DMS153 treated with DMSO at 0.1 percent for 48 hours (cell line): ENCODE results near the gene BST2.
"Not testable (repeated sequence)": the region's sequence is repeated elsewhere in the genome, so short reads cannot be mapped to it uniquely, and the experiment has no call there.

ENCODE experiments used
- DNase-seq: peaks from one replicate; lab custom pipeline; 2025; ENCODE audit not compliant: unreplicated experiment; lab: John Stamatoyannopoulos, UW

BST2 gene

GRCh38 chr19:17390665-17391370 lies 14.6 kb downstream of the BST2 start:
- peak; percentile 82 for DNase-seq

GRCh38 chr19:17389957-17390664 lies 15.3 kb downstream of the BST2 start:
- no peak for DNase-seq

DNA sequence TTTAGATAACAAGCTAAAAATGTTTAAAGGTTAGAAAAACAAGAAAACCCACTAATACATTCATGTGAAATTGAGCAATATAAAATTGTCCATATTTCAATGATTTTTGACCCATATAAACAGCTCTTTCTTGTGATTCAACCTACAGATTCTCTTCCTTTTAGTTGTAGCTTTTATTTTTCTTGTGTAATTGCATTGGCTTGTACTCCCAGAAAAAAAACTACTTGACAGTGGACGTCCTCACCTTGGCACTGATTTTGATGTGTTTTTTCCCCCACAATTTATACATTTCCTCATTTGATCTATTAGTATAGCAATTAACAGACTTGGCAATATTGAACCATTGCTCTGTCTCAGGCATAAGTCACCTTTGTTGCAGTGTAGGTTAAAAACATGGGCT lies 16.1 kb downstream of the BST2 start:
- DNase-seq = no peak

DNA sequence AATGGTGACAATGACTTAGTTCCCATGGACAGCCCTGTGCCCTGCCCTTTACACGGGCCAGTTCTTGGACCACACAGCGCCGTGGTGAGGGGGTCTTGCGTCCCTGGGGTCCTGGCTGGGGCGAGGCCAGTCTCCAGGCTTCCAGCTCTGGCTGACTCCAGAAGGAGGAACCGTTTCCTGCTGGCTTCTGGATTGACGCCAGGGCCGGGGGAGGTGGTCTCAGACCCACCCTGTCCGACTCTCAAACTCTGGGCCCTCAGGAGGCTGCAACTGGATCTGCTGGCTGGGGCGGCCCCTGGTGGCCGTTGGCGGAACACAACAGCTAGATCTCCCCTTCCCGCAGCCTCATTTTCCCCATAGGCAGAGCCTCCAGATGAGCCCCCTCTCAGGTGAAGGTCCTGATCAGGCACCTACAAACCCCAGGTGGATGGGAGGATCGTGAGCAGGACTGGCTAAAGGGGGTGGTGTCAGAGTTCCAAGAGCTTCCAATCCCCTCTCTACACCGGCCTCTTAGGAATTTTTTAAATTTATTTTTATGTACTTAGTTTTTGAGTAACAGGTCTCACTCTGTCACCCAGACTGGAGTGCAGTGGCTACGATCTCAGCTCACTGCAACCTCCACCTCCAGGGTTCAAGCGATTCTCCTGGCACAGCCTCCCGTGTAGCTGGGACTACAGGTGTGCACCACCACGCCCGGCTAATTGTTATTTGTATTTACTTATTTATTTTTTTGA lies 19.4 kb downstream of the BST2 start:
- DNase-seq = no peak

DNA sequence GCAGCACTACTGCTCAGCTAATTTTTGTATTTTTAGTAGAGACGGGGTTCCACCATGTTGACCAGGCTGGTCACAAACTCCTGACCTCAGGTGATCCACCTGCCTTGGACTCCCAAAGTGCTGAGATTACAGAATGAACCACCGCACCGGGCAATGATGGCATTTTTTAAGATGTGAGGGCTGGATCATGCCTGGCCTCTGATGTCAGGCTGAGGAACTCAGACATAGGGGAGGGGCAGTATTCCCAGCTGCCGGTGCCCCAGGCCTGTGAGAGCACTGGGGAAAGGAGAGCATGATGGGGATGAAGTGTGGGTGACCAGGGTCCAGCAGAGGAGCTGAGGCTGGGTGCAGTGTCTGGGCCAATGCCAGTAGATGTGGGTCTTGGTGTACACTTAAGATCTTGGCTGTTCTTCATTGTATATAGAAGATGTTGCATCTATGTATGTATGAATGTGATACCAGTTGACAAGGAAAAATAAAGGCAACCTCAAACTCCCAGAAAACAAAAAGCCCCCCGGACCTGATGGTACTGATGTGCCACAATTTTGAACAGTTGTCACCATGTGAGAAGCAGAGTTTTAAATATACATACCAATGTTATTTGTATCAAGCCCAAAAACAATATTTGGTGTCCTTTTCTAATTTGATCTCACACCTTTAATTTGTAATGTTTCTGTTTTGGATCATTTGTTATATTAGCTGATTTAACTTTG lies 24.8 kb downstream of the BST2 start:
- no peak for DNase-seq

DNA sequence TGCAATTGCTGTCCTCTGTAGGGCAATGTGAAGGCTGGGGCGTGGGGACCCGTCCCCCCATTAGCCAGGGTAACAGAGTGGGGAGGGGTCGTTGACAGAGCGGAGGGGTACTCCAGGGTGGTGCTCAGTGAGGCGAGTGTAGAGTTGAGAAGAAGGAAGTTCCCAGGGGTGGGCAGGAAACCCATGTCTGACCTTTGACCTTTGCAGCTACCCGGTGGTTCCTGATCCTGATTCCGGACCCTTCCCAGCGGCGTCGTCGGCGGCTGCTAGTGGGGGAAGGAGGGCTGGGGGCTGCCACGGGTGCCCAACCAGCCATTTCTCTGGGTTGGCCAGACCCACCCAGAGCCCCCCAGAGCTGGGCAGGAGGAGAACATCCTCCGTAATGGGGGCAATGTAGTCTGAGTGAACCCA lies 26.2 kb downstream of the BST2 start:
- no peak for DNase-seq

DNA sequence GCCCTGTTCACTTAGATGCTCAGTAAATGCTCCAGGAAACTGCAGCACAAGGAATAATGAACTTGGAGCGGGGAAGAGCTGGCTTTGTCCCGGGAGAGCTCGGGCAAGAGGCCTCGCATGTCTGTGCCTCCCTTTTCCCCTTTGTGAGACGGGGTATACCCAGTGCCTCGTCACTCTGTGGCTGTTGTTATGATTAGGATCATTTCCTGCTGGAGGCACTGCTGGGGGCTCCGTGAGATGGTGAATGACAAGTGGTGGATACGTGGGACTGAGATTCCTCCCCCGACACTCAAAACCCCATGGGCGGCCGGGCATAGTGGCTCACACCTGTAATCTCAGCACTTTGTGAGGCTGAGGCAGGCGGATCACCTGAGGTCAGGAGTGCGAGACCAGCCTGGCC lies 27.2 kb downstream of the BST2 start:
- no peak for DNase-seq

GRCh38 chr19:17376935-17377600 lies 28.4 kb downstream of the BST2 start, which contains the start of gene PLVAP:
Gene PLVAP, minus strand, starts transcription at chr19:17377342. Its CDS starts 54 bp downstream, at chr19:17377288.
- DNase-seq = no peak

- no peak for DNase-seq
Observed at GRCh38 chr19:17370026-17370587, 35.3 kb downstream of the BST2 start.

GRCh38 chr19:17365361-17365760 lies 40.1 kb downstream of the BST2 start:
- no peak for DNase-seq

DNA sequence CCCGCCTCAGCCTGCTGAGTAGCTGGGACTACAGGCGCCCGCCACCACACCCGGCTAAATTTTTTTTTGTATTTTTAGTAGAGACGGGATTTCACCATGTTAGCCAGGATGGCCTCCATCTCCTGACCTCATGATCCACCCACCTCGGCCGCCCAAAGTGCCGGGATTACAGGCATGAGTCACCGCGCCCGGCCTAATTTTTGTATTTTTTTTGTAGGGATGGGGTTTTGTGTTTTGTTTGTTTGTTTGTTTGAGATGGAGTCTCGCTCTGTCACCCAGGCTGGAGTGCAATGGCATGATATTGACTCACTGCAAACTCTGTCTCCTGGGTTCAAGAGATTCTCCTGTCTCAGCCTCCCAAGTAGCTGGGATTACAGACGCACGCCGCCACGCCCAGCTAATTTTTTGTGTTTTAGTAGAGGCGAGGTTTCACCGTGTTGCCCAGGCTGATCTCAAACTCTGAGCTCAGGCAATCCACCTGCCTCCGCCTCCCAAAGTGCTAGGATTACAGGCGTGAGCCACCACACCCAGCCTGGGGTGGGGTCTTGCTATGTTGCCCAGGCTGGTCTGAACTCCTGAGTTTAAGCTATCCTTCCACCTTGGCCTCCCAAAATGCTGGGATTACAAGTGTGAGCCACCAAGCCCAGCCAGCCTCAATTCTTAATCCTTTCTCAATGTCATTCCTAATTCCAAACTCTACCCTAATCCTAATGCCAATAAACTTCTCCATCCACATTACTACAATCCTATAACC lies 41.4 kb downstream of the BST2 start:
- DNase-seq = not testable (repeated sequence)

GRCh38 chr19:17359905-17360800 lies 45.3 kb downstream of the BST2 start:
- no peak for DNase-seq

DNA sequence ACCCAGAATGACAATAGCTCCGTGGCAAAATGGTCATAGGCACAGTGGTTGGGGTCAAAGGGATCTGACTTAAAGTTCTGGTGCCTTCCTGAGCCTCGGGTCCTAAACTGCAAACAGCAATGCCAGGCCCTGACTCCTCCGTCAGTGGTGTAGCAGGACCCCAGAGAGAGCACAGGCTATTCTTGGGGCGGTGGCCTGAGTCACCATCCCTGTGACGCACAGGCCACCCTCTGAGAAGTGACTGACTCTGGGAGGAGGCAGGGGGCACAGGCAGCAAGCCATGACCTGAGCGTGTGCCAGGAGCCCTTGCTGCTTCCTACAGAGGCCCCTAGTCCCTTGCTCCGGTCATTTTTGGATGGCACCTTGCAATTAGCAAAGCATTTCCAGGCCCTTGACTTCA lies 47.0 kb downstream of the BST2 start:
- DNase-seq = no peak

- no peak for DNase-seq
Observed at GRCh38 chr19:17357724-17358123, 47.7 kb downstream of the BST2 start.

GRCh38 chr19:17357078-17357666 lies 48.3 kb downstream of the BST2 start:
- no peak for DNase-seq

- no peak for DNase-seq
Observed at GRCh38 chr19:17353386-17353785, 52.0 kb downstream of the BST2 start.
